ENCODE data around the gene NDUFB8.
"Not testable (repeated sequence)": the region's sequence is repeated elsewhere in the genome, so short reads cannot be mapped to it uniquely, and the experiment has no call there.

NDUFB8 gene

GRCh38 chr10:100529475-100530298, at the start of gene NDUFB8:
NDUFB8 (minus strand) TSS chr10:100529871; CDS start chr10:100529851, 20 bp downstream.
- DNase-seq (ENCODE audit: low read depth in 2 of 2): peak; percentile 83 to 86

GRCh38 chr10:100576282-100576635, 46.6 kb upstream of the NDUFB8 start:
- DNase-seq (ENCODE audit: low read depth in 2 of 2): no peak

- DNase-seq (ENCODE audit: low read depth in 2 of 2): no peak
These were observed 46.1 kb upstream of the NDUFB8 start for GRCh38 chr10:100575585-100576281.

GRCh38 chr10:100575146-100575545, 45.5 kb upstream of the NDUFB8 start:
- not testable (repeated sequence) for DNase-seq (ENCODE audit: low read depth in 2 of 2)

DNA sequence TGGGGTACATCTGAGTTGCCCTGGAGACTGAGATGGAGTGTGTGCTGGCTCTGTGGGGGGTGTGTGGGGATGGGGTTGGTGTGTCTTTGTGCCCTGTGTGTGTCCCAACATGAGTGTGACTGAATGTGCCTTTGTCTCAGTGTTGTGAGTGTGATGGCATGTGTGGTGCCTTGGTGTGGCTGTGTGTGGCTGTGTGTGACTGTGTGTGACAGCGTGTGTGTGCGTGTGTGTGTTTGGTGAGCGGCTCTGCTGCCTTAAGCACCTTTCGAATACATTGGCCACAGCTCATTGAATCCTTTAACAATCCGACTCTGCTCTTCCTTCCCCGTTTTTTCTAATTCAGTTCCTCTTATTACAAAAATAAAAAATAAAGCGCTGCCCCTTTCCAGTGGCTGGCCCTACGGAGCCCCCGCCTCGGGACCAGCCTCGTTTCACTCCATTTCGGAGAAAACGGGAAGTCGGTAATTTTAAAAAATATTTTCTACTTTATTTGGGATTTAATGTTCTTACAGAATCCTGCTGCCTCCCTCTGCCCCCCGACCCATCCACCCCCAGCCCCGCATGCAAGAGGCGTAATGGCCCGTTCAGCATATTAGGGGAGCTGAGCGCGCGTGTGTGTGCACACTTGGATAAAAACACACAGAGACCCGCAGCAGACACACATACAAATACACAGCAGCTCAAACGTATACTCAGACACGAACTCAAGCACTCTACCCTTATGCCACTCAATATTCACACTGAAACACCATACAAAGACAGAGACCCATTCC, 41.6 kb upstream of the NDUFB8 start:
- DNase-seq (ENCODE audit: low read depth in 2 of 2): no peak

GRCh38 chr10:100570506-100570905, 40.8 kb upstream of the NDUFB8 start:
- no peak for DNase-seq (ENCODE audit: low read depth in 2 of 2)

DNA sequence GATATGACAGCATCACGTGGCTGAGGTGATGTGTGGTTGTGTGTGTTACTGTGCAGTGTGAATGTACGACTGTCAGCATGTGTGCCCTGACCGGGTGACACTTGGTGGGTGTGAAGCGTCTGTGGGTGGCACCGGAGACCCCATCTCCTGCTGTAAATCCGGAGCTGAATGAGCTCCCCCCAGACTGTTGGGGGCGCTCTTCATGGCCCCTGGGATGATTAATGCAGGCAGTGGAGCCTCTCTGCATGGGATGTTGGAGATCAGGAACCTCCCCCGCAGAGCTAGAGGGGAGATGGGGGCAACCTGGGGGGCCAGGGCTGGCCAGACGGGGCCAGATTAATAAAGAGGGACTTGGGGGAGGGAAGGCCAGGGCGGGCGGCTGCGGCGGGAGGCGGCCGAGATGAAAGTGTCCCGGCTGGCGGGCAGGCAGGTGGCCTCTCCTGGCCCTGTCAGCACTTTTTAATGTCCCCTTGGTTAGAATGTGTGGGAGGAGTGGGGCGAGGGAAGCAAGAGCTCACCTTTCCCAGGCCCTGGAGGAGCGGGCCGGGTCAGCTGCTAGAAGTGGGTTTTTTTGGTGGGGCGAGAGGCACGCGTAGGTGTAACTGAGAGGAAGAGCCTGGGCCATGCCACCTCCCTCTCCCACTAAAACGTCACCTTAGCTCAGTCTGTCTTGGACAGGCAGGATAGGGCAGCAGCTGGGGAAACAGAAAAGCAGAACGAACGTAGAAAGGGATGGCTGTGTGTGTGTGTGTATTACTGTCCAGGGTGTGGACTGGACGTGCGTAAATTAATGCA, 40.2 kb upstream of the NDUFB8 start:
- DNase-seq (ENCODE audit: low read depth in 2 of 2): peak in 1 of 2 donors; percentile 9

GRCh38 chr10:100568912-100569311, 39.2 kb upstream of the NDUFB8 start:
- DNase-seq (ENCODE audit: low read depth in 2 of 2): no peak

DNA sequence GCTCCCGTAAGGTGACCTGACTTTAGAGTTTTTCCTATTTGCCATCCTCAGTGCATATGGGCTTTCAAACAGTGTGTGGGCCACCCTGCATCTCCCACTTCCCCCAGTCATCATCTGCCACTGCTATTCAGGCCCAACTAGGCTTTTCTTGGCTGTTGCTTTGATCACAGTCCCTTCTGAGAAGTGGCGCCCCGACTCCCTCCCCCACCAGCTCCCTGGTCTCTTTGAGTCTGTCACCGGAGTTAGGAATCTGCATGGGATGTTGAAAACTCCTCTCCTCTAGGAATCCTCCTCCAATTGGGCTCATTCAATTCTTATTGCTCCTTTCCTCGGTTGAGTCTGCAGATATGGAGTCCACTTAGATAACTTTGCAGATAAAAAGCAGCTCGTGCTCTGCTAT, 38.2 kb upstream of the NDUFB8 start:
- no peak for DNase-seq (ENCODE audit: low read depth in 2 of 2)

DNA sequence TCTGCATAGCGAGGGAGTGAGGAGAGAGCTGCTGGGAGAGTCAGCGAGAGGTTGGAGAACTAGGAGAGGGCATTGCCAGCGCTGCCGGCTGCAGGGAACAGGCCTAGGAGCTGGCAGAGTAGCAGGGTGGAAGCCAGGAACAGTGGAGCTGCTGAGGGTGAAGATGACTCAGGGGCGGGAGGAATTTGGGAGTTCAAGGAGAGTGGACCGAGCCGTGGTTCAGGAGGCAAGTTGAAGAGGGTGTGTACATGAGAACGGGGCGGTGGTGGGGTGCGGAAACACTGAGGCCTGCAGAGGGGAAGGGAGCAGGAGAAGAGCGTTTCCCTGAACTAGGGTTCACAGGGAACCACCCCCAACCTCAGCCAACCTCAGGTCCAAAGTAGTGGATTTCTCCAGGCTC, 37.6 kb upstream of the NDUFB8 start:
- no peak for DNase-seq (ENCODE audit: low read depth in 2 of 2)

DNA sequence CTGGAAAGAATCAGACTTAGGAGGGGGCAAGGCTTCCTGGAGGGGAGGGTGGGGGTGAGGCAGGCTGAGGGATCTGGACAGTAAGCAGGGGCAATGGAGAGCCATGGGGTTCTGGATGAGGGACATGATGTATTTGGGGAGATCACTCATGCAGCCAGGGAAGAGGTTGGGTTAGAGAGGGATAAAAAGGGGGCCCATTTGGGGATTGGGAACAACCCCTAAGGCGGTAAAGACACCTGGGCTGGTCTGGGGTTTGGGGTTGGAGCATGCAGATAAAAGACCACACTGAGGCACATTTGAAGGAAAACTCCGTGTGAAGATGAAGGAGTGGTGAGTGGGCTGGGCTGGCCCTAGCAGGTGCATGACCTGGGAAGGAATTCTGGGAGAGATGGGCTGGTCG, 36.9 kb upstream of the NDUFB8 start:
- DNase-seq (ENCODE audit: low read depth in 2 of 2): no peak

DNA sequence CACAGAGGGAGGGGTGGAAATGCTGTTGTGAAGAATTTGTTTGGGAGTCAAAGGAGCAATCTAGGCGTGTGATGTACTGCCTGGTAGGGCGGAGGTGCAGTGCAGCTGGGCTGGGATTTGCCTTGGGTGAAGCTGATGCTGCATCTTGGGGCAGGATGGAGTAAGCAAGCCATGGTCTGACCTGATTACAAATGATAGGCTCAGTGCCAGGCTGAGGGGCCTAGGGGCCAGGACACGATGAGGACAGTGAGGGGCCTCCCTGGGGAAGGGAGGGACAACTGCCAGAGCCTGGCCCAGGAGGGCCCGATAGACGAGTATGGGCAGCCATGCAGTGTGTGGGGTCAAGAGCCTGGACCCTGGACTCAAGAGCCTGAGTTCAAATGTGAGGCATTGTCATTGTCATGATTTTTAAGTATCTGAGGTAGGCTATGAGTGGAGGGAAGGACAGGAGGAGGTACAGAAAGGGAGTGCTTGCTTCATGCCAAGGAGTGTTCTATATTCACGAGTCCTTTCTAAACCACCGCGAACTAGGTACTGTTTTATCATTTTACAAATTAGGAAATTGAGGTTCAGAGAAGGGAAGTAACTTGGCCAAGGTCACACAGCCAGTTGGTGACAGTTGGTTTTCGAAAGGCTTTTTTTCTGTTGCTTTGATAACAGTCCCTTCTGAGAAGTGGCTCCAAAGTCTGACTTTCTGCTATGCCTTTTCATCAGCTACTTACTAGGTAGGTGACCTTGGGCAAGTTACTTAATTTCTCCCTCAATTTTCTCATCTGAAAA, 35.7 kb upstream of the NDUFB8 start:
- no peak for DNase-seq (ENCODE audit: low read depth in 2 of 2)

- peak; percentile 63 to 71 for DNase-seq (ENCODE audit: low read depth in 2 of 2)
These were observed 32.5 kb upstream of the NDUFB8 start for GRCh38 chr10:100562008-100562672.

DNA sequence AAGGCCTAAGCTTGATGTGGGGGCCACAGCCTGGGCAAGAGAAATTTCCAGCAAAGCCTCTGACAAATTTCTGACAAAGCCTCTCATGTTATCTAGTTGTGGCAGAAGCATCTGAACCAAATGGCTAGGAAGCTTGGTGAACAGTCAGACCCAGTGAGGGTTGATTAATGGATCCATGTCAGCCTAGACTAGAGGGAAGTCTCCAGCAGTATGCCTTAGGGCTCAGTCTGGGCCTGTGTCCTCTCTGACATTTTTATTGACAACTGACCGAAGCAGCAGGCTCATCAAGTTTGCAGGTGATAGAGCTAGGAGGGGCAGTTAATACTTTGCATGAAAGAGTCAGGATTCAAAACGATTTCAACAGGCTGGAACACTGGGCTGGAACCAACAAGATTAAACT, 31.3 kb upstream of the NDUFB8 start:
- DNase-seq (ENCODE audit: low read depth in 2 of 2): no peak

GRCh38 chr10:100560248-100560647, 30.6 kb upstream of the NDUFB8 start:
- DNase-seq (ENCODE audit: low read depth in 2 of 2): no peak

- DNase-seq (ENCODE audit: low read depth in 2 of 2): no peak
These were observed 25.2 kb upstream of the NDUFB8 start for GRCh38 chr10:100554902-100555301.

GRCh38 chr10:100553929-100554328, 24.3 kb upstream of the NDUFB8 start:
- no peak for DNase-seq (ENCODE audit: low read depth in 2 of 2)

- DNase-seq (ENCODE audit: low read depth in 2 of 2): no peak
These were observed 22.1 kb upstream of the NDUFB8 start for GRCh38 chr10:100551738-100552137.

DNA sequence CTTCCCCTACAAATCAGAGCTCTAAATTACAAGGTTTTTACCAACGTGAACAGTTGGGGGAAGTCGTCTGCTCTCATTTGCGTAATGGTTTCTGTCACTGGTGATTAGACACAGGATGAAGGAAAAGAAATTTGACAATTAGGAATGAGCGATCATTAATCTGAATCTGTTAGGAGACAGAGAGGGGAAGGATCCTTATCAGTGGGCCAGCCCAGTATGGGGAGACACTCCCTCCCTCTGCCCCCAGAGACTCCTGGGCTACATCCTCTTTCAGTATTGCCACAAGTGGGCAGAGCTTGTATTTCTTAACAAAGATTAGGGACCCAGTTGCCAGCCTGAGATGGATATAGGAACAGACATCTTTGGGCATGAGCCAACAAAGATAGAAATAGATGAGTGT, 21.5 kb upstream of the NDUFB8 start:
- no peak for DNase-seq (ENCODE audit: low read depth in 2 of 2)

DNA sequence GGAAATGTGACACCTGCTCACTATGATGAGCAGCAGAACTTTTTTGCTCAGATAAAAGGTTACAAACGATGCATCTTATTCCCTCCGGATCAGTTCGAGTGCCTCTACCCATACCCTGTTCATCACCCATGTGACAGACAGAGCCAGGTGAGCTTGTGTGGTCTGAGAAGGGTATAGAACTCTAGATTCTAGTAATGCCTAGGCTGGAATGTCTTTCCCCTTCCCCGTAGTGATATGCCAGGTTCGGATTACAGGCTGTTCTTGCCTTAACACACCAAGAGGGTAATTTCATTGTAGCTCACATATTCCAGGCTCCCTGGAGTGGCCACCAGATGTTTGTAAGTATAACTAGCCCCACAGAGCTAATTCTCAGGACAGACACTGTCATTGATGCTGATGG, 15.3 kb upstream of the NDUFB8 start:
- no peak for DNase-seq (ENCODE audit: low read depth in 2 of 2)

Data from stimulated activated CD8-positive, alpha-beta memory T cell treated with anti-CD3 and anti-CD28 coated beads, Interleukin-2, amount 100 ng/mL, for 48 hours (primary cell).